Body of pancreas (tissue), 4 donors: Measurements from ENCODE around the gene KLHL29.

Source experiments
- CTCF ChIP-seq, 7 experiments: fragments of 450-650 bp in 4 of 7; fragments of 200-600 bp in 3 of 7; sonication (generic) in 3 of 7; IDR thresholded peaks; one replicate each; pipeline ENCODE4 v1.5.1; 2016 to 2019; ENCODE audit warnings: antibody characterized with exemption in 7 of 7
- POLR2A ChIP-seq, 3 donors: fragments of 450-650 bp; IDR thresholded peaks; one replicate each; pipeline ENCODE4 v1.6.1; 2016; ENCODE audit warnings: antibody characterized with exemption in 3 of 3, mild to moderate bottlenecking in 2 of 3

GRCh38 chr2:23375448-23375847 lies 9.5 kb upstream of the KLHL29 start:
- TF ChIP-seq CTCF (IDR thresholded peaks at IDR 0.05) (no peak), POLR2A (IDR thresholded peaks at IDR 0.05) (no peak)
